Measurements from ENCODE around the gene PRM2.
"Not testable (repeated sequence)": the region's sequence is repeated elsewhere in the genome, so short reads cannot be mapped to it uniquely, and the experiment has no call there.

Gene PRM2

GRCh38 chr16:11307639-11308492 is 31.6 kb upstream of the PRM2 start:
- no peak for FAIRE-seq

GRCh38 chr16:11306997-11307638 is 30.8 kb upstream of the PRM2 start:
- no peak for FAIRE-seq

- FAIRE-seq = no peak
Measured at GRCh38 chr16:11306381-11306780, 30.1 kb upstream of the PRM2 start.

GRCh38 chr16:11303405-11304138 is 27.3 kb upstream of the PRM2 start:
- no peak for FAIRE-seq

GRCh38 chr16:11302977-11303376 is 26.7 kb upstream of the PRM2 start:
- no peak for FAIRE-seq

GRCh38 chr16:11301645-11302501 is 25.6 kb upstream of the PRM2 start:
- no peak for FAIRE-seq

- no peak for FAIRE-seq
Measured at GRCh38 chr16:11300560-11300892, 24.2 kb upstream of the PRM2 start.

GRCh38 chr16:11299865-11300559 is 23.7 kb upstream of the PRM2 start:
- FAIRE-seq = no peak

GRCh38 chr16:11298950-11299547 is 22.8 kb upstream of the PRM2 start:
- not testable (repeated sequence) for FAIRE-seq

GRCh38 chr16:11298143-11298900 is 22.0 kb upstream of the PRM2 start:
- FAIRE-seq = no peak

- FAIRE-seq = no peak
Measured at GRCh38 chr16:11297492-11298142, 21.3 kb upstream of the PRM2 start.

- FAIRE-seq = no peak
Measured at GRCh38 chr16:11296706-11297491, 20.6 kb upstream of the PRM2 start.

GRCh38 chr16:11296351-11296705 is 20.0 kb upstream of the PRM2 start:
- no peak for FAIRE-seq

GRCh38 chr16:11295672-11296071 is 19.4 kb upstream of the PRM2 start:
- FAIRE-seq = no peak

GRCh38 chr16:11292076-11292748 is 15.9 kb upstream of the PRM2 start:
- FAIRE-seq = no peak

GRCh38 chr16:11291091-11291703 is 14.9 kb upstream of the PRM2 start:
- FAIRE-seq = no peak

- no peak for FAIRE-seq
Measured at GRCh38 chr16:11290102-11290893, 14.0 kb upstream of the PRM2 start.

- FAIRE-seq = not testable (repeated sequence)
Measured at GRCh38 chr16:11289696-11290095, 13.4 kb upstream of the PRM2 start.

All from endometrium (tissue), 2 donors.